NCI-H2081 (cell line): ENCODE measurements around the gene DNAJB12.
"Not testable (repeated sequence)": the region's sequence is repeated elsewhere in the genome, so short reads cannot be mapped to it uniquely, and the experiment has no call there.

Experiments
- DNase-seq, 2 experiments: peaks; one replicate each; lab custom pipeline; 2025; lab: John Stamatoyannopoulos, UW

Gene DNAJB12

DNA sequence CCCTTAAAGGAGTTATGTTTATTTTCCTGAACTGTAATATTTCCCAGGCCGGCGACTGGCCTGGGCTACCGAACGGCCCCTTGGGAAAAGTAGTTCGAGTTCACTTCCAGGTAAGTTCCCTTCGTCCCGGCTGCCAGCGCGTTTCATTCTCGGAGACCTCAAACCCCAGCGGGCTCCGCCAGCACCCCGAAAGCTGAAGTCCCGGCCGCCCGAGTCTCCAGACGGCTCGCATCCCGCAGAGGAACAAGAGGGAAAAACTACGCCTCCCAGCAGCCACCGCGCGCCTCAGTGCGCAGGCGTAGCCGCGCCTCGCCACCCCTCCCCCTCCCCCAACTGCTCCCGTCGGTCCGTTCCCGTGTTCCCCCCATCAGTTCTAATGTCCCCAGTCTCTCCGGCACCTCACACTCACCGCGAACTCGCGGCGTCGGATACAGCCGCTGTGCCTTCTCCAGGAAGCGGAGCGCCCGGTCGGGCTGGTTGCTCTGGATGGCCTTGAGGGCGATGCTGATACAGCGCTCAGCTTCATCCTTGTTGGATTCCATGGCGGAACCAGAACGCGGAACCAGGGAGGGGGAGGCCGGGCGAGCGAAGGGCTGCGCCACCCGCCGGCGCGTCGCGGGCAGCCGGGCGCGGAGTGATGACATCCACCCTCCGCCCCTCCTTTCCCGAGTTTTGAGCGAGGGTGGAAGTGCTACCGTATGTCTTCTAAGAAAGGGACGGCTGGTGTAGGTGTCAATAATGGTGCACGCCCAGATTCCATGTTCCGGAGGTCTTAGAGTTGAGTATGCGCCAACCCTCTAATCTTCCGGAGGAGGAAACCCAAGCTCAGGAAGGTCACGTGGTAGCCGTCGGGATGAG lies at the start of gene DNAJB12:
Gene DNAJB12, minus strand, starts transcription at position 564 of the 858 bp plus-strand sequence. Its CDS starts 22 bp downstream, at position 542.
- peak; percentile 79 to 92 for DNase-seq

DNA sequence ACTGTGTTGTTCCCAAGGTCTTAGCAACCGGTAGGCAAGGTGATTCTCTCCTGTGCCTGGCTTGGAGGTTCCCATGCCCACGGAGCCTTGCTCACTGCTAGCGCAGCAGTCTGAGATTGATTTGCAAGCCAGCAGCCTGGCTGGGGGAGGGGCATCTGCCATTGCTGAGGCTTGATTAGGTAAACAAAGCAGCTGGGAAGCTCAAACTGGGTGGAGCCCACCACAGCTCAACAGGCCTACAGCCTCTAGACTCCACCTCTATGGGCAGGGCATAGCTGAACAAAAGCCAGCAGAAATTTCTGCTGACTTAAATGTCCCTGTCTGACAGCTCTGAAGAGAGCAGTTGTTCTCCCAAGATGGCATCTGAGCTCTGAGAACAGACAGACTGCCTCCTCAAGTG lies 40.9 kb upstream of the DNAJB12 start:
- not testable (repeated sequence) for DNase-seq

DNA sequence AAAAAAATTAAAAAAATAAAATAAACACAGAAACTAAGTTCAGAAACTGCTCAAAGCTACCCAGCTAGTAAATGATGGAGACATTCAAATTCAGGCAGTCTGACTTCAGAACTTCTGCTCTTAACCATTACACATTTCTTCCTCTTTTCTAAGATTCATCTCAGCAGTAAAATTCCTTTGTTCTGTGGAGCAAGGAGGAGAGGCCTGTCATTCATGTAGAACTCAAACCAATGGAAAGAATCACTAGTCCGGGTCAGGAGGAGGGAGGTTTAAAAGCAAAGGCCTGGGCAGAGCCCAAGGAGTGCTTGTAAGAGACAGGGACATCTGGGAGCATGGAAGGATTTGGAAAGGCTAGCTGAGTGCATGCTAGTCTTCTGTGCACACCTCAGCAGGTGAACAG lies 37.9 kb upstream of the DNAJB12 start:
- DNase-seq: no peak

DNA sequence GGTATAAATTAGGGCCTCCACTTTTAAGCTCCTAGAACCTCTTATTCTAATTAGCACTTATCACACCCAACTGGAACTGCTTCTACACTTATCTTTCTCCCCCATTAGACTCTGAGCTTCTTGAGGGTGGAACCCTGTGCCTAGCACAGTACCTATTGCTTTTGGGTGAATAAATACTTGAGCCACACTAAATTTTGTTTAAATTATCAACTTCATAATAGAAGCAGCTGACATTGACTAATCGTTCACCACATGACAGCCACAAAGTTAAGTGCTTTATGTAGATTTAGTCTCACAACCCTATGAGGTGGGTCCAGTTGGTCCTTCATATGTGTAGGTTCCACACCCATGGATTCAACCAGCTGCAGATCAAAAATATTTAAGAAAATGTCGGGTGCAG lies 36.0 kb upstream of the DNAJB12 start:
- DNase-seq: no peak

DNA sequence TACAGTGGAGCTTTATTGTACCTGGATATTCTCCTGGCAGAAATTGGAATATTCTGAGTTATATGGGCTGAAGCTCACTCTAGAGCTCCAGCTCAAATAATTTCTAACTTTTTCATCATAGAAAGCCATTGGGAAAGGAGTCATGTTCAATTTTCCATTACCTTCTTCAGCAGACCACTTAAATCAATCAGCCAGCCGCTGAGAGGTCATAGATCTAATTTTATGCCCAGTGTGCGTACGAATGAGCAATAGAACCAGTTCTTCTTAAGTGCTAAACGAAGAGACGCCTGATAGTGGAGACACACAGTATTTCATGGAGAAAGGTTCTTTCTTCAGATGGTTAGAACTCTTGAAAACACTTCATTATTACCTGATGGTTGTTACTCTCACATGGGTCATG lies 35.0 kb upstream of the DNAJB12 start:
- DNase-seq: no peak

DNA sequence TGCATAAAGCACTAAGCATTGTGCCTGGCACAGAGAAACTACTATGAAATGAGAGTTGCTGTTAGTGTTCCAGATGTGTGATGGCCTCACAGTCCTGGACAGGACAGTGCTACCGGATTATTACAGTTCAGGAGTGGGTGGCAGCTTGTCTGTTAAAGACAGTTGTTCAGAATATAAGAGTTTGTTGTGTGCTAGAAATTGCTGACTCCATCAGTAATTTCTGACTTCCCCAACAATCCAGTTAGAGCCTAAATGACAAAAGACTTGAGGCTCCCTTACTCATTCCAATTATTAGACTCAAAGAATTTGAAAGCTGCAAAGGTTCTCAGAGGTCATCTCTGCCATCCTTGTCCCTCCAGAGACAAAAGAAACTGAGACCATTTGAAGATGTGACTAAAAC lies 34.3 kb upstream of the DNAJB12 start:
- DNase-seq: no peak

DNA sequence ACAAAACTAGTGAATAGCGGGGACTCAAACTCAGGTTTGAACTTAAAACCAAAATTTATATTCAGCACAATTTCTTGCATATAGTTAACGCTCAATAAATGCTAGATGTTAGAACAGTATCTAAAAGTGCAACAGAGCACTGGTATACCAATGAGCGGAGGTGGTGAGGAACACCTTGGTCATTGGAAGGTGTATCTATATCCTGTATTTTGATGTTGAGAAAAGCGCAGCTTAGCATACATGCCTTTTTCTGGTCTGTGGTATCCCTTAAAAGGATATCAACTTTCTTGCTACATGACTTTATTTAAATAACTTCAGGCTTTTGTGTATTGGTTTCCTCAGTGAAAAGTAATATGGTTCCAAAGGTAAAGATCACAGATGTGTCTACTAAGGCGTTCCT lies 33.3 kb upstream of the DNAJB12 start:
- no peak for DNase-seq

DNA sequence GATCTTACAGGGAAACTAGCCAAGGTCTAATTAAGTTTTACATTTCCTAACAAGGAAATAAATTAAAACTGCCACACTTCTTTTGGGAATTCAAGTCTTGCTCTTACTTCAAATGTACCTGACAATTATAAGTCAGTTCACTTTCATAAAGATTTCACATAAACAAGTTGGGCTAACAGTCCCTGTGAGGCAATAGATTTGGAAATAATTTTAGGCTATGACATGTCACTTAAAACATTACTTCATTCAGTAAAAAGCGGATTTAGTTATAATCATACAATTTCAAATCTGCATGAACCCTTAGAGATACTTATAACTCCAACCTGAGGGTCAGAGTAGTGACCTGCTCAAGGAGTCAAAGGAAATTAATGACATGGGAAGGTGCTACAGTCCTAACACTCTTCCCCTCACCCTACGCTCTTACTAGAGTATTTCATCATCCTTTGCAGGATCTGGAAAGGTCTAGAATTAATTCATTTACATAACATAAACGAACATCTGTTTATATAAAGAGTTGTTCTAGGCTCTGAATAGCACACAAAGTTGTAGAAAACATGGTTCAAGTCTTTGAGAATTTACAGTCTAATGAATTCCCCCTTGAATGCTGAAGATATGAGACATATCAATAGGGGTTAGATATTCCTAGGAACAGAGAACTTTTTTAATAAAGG lies 32.3 kb upstream of the DNAJB12 start:
- no peak for DNase-seq

DNA sequence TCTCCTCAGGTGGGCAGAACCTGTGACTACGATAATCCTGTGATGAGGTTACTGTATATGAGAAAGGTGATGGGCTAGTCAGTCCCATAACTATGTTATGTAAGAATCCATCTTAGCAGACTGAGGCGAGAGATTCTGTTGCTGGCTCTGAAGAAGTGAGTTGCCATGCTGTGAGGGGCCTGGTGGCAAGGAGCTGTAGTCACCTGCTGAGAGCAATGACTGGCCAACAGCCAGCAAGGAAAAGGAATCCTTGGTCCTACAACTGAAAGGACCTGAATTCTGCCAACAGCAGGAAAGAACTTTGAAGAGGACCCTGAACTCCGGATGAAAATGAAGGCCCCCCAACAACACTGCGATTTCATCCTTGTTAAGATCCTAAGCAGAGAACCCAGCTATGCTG lies 31.0 kb upstream of the DNAJB12 start:
- DNase-seq: no peak

DNA sequence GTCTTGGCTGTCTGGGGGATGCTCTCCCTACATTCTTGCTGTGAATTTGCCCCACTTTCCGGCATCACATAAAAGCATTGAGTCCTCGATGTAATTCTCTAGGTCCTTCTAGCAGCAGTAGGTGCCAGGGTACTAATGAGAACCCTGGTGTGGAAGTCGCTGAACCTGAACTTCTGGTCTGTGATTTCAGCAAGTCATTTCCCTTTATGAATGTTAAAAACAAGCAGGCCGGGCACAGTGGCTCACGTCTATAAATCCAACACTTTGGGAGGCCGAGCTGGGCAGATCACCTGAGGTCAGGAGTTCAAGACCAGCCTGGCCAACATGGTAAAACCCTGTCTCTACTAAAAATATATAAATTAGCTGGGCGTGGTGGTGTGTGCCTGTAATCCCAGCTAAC lies 30.3 kb upstream of the DNAJB12 start:
- DNase-seq: not testable (repeated sequence)

DNA sequence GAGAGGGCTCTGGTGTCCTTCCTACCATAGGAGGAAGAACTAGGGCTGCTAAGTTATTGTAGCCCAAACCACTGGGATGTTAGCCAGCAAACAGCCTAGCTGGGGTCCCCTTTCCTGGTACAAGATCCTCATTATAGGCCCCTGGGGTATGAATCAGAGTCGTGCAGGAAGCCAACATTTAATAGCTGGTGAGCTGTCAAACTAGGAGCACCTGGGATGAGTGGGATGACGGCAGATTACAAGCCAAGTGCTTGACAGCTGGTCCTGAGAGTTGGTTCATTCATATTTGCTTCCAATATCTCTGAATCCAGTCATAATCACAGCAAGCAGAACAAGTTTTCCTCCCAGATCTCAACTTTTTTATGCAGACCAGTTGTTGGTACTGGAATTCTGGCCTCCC lies 25.1 kb upstream of the DNAJB12 start:
- no peak for DNase-seq

DNA sequence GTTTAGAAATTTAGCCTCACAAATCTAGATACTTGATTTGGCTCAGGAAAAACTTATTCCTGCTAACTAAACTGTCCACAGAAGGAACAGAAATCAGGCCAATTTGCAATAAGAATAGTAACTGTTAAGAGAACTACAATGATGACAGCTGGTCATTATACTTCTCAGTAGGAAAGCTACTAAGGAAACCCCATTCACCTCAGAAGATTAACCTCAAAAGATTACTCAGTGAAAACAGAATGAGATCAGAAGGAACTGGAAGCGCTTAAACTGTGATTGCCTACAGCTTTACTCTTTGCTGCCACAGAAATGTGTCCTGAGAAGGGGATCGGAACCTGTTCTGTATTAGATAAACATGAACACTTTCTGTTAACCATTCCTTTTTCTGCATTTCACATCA lies 24.3 kb upstream of the DNAJB12 start:
- no peak for DNase-seq

DNA sequence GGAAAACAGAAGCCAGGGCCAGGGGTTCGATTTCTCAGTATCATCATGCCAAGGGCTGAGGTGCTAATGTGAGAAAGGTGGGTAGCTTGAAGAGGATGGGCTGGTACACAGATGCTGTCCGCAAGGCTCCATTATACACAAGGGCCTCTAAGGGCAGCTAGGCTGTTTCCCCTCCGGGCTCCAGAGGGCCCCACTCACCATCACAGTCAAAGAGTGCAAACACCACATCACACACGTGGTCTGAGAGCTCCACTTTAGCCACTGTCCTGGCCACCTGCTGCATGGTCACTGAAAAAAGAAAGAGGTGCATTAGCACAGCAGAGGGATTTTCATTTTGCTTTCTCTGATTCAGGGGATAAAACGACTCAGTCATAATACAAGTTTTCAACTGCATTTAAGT lies 20.9 kb upstream of the DNAJB12 start:
- DNase-seq: no peak

DNA sequence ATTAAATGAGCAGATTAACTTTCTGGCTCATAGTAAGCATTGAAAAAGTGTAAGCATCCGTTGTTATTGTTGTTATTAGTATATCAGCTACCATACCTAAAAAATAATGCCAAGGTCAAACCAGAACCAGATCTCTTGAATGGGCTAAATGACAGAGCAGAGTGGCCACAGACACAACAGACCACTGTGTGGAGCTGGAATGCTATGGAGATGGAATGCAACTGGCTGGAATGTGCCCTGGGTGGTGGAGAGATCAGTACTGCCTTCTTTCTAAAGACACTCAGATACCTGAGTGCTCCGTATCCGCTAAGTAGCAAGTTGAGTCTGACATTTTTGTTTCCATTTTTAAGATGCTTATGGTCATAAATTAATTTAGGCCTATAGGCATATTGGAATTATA lies 20.5 kb upstream of the DNAJB12 start:
- no peak for DNase-seq

DNA sequence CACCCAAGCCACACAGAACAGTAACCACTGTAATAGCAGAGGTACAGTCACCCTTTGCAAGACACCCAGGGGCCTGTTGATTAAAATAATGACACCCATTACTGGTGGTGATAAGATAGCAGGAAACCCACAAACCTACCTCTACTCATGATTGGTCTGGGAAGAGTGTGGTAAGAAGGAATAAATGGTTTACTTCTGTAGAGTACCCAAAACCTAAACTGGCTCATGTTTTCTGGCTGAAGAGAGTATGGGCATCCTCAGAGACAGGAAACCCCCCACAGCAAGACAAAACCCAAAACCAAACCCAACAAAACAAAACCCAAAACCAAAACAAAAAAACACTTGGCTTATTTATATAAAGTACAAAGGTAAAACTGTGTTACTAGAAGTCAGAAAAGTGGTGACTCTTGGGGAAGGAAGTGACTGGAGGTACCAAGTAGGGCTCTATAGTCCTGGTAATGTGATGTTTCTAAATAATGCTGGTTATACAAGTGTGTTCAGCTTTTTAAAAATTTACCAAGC lies 15.5 kb upstream of the DNAJB12 start:
- DNase-seq: no peak

DNA sequence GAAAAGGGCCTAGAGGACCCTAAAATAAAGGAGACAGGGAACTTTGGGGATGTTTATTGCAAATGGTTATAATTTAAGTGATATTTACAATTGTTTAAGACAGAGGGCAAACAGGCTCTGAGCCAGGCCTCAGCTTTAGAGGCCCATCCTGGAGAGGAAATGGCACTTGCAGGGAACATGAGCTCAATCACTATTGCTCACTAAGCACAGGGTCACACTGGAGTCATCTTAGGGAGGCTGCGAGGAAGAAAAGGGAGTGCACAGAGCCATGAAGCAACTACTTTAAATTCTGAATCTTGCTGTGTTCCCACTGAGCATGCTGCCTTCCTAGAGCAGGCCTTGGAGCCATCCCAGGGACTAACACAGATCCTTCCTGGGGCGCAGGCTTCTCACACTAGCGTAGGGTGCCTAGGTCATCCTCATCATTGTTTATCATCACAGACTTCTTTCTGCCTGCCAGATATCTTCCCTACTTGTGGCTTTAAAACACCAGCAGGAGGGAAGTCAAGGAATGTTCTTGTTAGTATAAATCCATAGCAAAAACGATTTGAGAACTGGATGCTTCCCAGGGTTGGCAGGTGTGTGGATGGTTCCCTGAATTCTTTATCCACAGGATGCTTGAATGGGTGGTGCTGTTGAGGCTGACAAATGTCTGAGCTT lies 12.7 kb upstream of the DNAJB12 start:
- no peak for DNase-seq

DNA sequence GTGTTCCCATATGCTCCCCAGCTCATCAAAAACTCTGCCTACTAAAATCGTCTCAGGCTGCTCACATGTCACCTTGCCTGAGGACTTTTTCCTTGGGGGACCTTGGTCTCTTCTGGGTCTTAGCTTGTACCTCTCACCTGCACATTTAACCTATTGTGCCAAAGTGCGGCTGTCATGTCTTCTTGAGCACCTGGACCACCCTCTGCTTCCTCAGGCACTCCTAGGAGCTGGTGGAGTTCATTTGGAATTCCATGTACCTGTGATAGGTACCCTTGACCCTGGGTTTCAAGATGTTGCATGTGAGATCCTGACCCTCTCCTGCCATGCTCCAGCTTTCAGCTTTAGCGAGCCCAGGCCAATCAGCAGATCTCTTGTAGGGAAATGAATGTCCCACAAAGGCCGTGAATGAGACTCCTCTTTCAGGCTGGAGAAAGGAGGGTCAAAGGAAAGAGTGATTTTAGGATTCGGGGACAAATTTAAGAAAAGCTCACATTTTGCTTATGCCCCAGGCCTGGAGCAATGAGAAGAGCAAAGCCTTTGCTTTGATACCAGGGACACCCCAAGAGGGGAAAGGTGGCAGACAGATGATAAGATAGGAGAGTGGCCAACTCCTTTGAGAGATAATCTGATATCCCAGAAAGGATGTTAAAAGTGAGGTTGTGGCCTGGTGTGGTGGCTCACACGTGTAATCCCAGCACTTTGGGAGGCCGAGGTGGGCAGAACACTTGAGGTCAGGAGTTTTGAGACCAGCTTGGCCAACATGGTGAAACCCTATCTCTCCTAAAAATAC lies 10.6 kb upstream of the DNAJB12 start:
- DNase-seq: no peak

DNA sequence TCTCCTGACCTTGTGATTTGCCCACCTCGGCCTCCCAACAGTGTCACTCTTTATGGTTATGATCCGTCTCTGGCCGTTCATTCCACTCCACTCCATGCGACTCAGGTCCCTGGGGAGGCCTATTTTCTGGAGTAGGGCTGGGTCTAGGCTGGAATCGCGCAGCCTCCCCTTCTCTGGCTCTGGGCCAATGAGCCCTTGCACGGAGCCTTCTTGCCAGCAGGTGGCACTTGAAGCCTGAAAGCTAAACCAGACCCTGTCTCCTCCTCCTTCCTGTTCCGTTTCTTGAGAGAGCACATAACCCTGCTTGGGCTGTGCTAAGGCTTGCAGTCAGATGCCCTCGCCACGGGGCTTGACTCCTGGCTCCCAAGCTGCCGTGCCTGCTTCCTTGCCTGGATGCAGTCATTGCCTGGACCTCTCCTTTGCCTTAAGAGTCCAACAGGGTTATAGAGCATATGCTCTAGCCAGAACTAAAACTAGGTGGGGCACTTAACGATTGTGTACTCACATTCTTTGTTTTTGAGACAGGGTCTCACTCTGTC lies 9.6 kb upstream of the DNAJB12 start:
- DNase-seq: peak; percentile 86

DNA sequence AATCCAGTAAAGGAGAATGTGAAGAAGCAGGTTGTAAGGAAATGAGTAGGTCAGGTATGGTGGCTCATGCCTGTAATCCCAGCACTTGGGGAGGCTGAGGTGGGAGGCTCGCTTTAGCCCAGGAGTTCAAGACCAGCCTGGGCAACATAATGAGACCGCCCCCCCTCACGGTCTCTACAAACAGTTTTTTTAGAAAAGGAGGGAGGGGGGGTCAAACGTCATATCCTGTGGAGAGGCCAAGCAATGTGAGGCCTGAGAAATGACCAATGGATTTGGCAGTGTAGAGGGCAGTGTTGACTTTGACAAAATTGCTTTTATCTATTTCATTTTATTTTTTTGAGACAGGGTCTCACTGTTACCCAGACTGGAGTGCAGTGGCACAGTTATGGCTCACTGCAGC lies 2.3 kb upstream of the DNAJB12 start:
- DNase-seq: no peak

DNA sequence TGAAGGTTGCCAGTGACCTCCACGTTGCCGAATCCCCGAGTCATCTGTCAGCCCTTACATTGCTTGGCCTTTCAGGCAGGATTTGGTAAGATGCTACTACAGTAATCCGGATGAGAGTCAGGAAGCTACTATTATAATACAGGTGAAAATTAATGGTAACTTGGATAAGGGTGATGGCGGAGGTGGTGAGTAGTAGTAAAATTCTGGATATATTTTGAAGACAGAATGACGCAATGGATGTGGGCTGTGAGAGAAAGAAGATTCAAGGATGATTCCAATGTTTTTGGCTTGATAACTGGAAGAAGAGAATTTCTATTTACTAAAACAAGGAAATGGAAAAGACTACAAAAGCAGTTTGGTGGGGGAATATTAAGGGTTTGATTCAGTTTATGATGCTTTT lies 1.4 kb upstream of the DNAJB12 start:
- DNase-seq: no peak

DNA sequence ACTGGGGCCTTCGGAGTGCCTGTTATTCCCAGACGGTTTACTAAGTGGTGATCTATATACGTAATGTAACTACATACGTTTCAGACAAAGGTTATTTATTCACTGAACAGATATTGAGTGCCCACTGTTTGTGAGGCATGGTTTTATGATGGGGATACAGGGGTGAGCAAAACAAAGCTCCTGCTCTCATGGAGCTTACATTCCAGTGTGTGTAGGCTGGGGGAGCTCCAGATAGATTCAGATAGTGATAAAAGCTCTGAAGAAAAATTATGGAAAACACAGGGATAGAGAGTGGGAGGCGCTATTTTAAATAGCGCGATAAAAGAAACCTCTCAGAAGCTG lies 466 bp upstream of the DNAJB12 start:
- DNase-seq: no peak

DNA sequence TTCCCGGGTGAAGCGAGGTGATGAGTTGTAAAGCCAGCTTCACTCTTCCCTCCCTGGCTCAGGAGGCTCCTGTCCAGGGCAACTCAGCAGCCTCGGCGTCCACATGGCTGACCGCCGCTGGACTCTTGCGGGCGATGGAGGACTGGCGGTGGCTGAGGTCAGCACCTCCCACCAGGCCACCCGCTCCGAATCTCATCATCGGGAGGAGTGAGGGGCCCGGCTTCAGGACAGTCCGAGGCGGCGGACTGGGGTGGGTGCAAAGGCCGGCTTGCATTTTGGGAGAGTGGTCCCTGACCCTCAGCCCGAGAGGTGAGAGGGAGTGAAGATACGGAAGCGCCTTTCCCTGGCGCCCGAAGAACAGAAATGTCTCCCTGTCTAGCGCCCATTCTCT lies 759 bp downstream of the DNAJB12 start:
- no peak for DNase-seq
